A673 (cell line): ENCODE measurements around the gene PDLIM1. TPM values are rescaled to one million over a fixed set of nuclear protein-coding genes. Genes with fewer than 3 reads are reported as not detected.

ENCODE experiments used
- BruUV-seq: library from RNA; stranded (reverse); fragments of 400-500 nt; replicated peaks from 2 replicates; lab custom pipeline; 2021; lab: Mats Ljungman, UMichigan
- CTCF ChIA-PET: fragments of 300-600 bp; sonication (Branson Sonifier 250); formaldehyde crosslinking; loops from one replicate; lab custom pipeline; 2022; ENCODE audit warnings: antibody characterized with exemption; lab: Charles Lee
- POLR2A ChIA-PET: fragments of 300-600 bp; sonication (Branson Sonifier 250); formaldehyde crosslinking; loops from one replicate; lab custom pipeline; 2022; ENCODE audit warnings: antibody characterized with exemption; ENCODE audit not compliant: low non-redundant PET; lab: Charles Lee
- DNase-seq: peaks from one replicate; pipeline ENCODE4 v3.0.0-alpha.2; 2015; ENCODE audit warnings: low spot score
- H3K27ac ChIP-seq: fragments of 200-600 bp; sonication (generic); 2 replicates; pipeline ENCODE4 v1.5.1; 2016; ENCODE audit warnings: mixed run types, low read depth, mild to moderate bottlenecking, mixed read lengths, antibody characterized with exemption, low read length; ENCODE audit not compliant: poor library complexity, severe bottlenecking
- H3K27me3 ChIP-seq: fragments of 200-600 bp; sonication (generic); replicated peaks from 2 replicates; pipeline ENCODE4 v1.6.1; 2017; ENCODE audit warnings: mixed run types, low read depth, mild to moderate bottlenecking, mixed read lengths, antibody characterized with exemption, low read length; ENCODE audit not compliant: insufficient read depth, poor library complexity
- H3K36me3 ChIP-seq: fragments of 200-600 bp; sonication (generic); 2 replicates; pipeline ENCODE4 v1.6.1; 2016; ENCODE audit warnings: mixed run types, mild to moderate bottlenecking, mixed read lengths, antibody characterized with exemption, low read length; ENCODE audit not compliant: insufficient read depth, poor library complexity, severe bottlenecking
- H3K4me1 ChIP-seq: fragments of 200-600 bp; sonication (generic); 2 replicates; pipeline ENCODE4 v1.6.1; 2017; ENCODE audit warnings: mixed run types, mild to moderate bottlenecking, mixed read lengths, antibody characterized with exemption, low read length; ENCODE audit not compliant: insufficient read depth, poor library complexity, severe bottlenecking
- H3K4me3 ChIP-seq: fragments of 200-600 bp; sonication (generic); 2 replicates; pipeline ENCODE4 v1.5.1; 2016; ENCODE audit warnings: low read depth, mixed run types, mild to moderate bottlenecking, mixed read lengths, low read length; ENCODE audit not compliant: poor library complexity, severe bottlenecking
- H3K9me3 ChIP-seq: fragments of 200-600 bp; sonication (generic); 2 replicates; pipeline ENCODE4 v1.6.1; 2016; ENCODE audit warnings: mixed run types, low read depth, mild to moderate bottlenecking, mixed read lengths, antibody characterized with exemption, low read length; ENCODE audit not compliant: poor library complexity, severe bottlenecking
- EZH2 ChIP-seq: fragments of 200-600 bp; sonication (generic); IDR thresholded peaks from 2 replicates; pipeline ENCODE4 v1.6.1; 2017; ENCODE audit warnings: borderline replicate concordance, low read depth, mild to moderate bottlenecking, mixed read lengths, antibody characterized with exemption, low read length; ENCODE audit not compliant: poor library complexity, severe bottlenecking
- intact Hi-C: fragments of 100-400 bp; cut with micrococcal nuclease; formaldehyde crosslinking; loops from one replicate; pipeline ENCODE4 v1.10.0; 2022; ENCODE audit not compliant: unreplicated experiment
- total RNA-seq: library from RNA; stranded (reverse); gene quantifications from 2 replicates; pipeline ENCODE4 v1.2.3, GENCODE V29; 2021
- TF ChIP-seq, protein P1 (sequence below): fragments of 300-800, 200-600 bp; sonication (generic); conservative IDR thresholded peaks from 2 replicates; pipeline ENCODE4 v1.5.1; 2017; ENCODE audit warnings: low read depth, mild to moderate bottlenecking, antibody characterized with exemption, low read length, moderate library complexity, mixed read lengths

The PDLIM1 gene
- total RNA-seq, 1 experiment from 2014 or later: 0.32 TPM

DNA sequence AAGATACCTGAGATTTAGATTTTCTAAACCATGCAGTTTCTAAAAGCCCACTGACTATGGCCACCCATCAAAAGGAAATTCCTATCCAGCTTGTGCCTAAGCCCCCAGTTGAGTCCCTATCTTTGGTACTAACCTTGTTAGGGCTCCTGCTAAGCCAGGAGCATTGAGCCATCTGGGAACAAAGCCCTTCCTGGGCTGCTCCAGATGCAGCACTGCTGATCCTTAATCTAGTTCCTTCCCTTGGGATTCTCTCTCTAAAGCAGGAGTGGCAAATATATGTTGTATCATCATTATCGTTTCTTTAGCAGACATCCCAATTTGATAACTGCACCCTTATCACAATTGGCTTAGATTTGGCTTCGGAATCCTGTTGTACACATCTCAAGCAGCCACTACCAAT lies 24.7 kb upstream of the PDLIM1 start:
- Histone ChIP-seq H3K27ac (no peak overlapping the region), H3K4me3 (no peak overlapping the region), H3K9me3 (no peaks in the 10 kb centered on the region), H3K4me1 (no peaks in the 10 kb centered on the region), H3K36me3 (no peaks in the 10 kb centered on the region), H3K27me3 (no peaks in the 10 kb centered on the region)
- ChIA-PET POLR2A (no interaction called here), CTCF (no interaction called here)
- no peak for DNase-seq
- BruUV-seq: no TSS peak
- no peak for TF ChIP-seq EZH2
- TF ChIP-seq, protein P1, sequence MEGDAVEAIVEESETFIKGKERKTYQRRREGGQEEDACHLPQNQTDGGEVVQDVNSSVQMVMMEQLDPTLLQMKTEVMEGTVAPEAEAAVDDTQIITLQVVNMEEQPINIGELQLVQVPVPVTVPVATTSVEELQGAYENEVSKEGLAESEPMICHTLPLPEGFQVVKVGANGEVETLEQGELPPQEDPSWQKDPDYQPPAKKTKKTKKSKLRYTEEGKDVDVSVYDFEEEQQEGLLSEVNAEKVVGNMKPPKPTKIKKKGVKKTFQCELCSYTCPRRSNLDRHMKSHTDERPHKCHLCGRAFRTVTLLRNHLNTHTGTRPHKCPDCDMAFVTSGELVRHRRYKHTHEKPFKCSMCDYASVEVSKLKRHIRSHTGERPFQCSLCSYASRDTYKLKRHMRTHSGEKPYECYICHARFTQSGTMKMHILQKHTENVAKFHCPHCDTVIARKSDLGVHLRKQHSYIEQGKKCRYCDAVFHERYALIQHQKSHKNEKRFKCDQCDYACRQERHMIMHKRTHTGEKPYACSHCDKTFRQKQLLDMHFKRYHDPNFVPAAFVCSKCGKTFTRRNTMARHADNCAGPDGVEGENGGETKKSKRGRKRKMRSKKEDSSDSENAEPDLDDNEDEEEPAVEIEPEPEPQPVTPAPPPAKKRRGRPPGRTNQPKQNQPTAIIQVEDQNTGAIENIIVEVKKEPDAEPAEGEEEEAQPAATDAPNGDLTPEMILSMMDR: no peak
- intact Hi-C loops: no loop called here

DNA sequence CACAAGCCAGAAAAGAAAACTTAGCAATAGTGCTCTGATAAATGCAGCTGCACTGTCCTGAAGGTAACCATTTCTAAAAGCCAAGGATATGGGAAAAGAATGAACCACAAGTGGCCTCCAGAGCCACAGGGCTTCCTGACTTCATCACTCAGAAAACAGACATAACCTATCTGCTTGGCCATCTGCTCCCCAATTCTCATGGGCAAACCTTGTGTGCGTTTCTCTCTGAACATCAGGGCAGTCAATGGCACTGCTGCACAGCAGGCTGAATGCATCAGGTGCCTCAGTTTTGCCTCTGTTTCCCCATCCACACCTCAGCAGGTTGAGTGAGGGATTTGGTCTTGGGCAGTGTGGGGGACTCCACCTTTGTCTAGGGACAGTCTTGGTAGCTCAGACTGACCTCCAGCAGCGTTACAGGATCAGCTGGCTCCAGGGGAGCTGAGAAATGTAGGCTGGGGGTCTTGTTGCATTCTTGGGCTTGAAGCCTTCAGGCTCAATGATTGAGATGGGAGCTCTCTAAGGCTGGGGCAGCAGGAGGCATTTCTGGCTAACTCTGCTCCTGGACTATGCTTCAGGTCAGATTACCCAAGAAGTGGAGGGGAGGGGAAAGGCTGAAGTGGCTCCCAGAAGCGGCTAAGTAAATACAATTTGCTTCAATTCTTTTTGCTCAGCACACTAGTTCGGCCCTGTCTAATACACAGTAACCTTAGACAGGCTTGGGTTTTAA lies 23.6 kb upstream of the PDLIM1 start:
- ChIA-PET CTCF (no interaction called here), POLR2A (no interaction called here)
- DNase-seq: no peak
- TF ChIP-seq, protein P1: no peak
- TF ChIP-seq EZH2: no peak
- Histone ChIP-seq H3K4me1 (no peaks in the 10 kb centered on the region), H3K9me3 (no peaks in the 10 kb centered on the region), H3K4me3 (no peak overlapping the region), H3K36me3 (no peaks in the 10 kb centered on the region), H3K27ac (no peak overlapping the region), H3K27me3 (no peaks in the 10 kb centered on the region)
- BruUV-seq: no TSS peak
- intact Hi-C loops: no loop called here

DNA sequence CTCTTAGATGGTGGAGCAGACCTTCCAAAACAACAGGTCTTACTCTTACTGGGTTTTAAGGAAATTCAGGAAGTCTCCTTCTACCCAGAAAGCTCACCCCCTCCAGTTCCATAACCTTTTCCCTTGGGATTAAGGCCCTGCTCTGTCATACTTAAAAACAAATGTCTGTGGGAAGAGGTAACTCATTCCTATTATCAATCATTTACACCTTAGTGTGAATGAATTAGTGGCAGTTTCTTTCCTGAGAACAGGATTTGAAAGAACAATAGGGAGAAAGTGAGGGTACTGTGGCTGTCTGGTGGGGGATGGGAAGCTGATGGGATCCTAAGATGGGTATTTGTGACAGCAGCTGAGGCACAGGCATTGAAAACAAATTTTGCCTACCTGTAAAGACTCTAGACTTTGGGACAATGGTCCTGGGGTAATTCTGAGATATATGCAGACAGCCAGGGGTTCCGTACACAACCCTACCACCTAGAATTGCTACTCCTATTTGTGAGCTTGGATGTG lies 22.2 kb upstream of the PDLIM1 start:
- no peak overlapping the region for H3K4me3 ChIP-seq
- H3K27me3 ChIP-seq: no peaks in the 10 kb centered on the region
- CTCF ChIA-PET: no interaction called here
- no TSS peak for BruUV-seq
- intact Hi-C loops: no loop called here
- no peaks in the 10 kb centered on the region for H3K9me3 ChIP-seq
- no peaks in the 10 kb centered on the region for H3K36me3 ChIP-seq
- POLR2A ChIA-PET: no interaction called here
- DNase-seq: no peak
- no peaks in the 10 kb centered on the region for H3K4me1 ChIP-seq
- no peak for TF ChIP-seq EZH2
- TF ChIP-seq, protein P1: no peak
- no peak overlapping the region for H3K27ac ChIP-seq
